GM18520 (cell line): ENCODE results near the gene GNAT3.

ENCODE experiments used
- ATAC-seq: cut with Tn5 transposase; IDR thresholded peaks from one replicate; pipeline ENCODE4 v1.9.1; 2021; ENCODE audit not compliant: unreplicated experiment

GNAT3 gene

DNA sequence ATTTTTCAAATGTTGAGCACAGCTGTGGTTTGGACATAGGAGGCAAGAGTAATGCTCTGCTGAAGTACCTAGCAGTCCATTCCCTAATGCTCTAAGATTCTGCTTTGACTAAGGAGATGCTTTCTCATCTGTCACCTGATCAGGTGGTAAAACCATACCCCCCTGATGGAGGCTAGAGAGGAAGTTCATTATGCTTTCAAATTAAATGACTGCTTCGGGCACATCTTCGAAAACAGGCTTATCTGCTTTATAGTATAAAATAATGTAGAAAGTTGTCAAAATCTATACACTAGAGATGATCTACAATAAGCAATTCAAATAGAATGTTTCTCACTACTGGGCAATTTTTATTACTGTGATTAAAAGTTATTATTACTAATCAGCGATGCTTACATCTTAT, at the start of gene GNAT3:
TSS of gene GNAT3 (minus strand) at position 101 of the 400 bp plus-strand sequence. CDS start 138 bp downstream, outside the sequence.
- ATAC-seq = no peak

GRCh38 chr7:80558116-80558515, 46.3 kb upstream of the GNAT3 start:
- no peak for ATAC-seq

DNA sequence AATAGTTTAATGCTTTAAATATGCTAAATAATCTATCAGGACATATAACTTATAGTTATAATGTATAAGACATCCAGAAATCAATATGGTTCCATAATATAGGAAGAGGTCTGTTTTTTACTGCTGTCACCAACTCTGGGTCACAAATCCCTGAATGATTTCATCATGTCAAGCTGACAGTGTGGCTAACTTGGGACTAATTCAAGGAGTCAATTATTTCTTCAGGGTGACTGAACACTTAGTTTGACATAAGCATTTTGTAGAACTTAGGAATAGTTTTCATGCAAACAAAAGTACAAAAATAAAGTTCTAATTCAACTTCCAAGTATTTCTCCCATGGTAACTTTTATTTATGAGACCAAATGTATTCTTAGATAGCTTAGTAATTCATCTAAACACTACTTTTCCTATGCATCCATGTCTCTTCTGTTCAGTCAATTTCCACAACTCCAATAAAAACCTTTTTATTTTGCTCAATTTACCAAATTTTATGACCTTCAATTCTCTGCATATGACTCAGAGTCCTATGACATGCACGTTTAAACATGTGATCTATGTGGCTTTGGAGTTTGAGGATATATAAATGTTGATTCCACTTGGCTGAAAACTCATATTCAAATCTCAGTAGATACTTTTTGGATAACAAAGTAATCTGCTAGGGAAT, 40.3 kb upstream of the GNAT3 start:
- ATAC-seq = no peak

GRCh38 chr7:80550005-80550404, 38.1 kb upstream of the GNAT3 start:
- ATAC-seq = no peak

DNA sequence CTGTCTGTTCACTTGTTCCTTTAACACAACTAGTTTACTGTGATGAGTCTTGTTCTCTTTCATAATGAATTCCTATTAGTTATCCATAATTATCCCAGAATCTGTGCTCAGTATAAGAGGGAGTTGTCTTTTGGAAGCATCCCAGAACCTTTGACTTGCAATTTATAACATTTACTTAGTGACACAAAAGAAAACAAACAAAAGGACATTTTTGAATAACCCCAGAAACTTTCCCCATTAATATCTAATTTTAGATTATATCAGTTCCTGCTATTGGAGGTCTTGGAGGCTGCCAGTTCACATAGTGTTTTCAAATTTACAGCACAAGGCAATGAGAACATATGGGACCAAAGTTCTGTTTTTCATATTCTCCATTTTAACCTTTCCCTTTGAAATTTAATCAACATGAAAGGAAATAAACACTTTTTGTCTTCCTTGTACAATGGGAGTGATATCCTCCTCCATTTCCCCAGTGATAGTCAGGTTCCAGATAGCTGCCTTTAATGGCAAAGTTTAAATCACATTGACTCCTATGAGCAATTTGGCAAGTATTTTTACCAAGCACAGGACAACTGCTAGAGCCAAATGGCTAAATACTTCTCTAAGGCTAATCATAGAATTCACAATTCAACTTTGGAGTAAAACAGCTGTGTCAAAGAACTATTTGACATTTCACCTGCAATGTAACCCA, 37.1 kb upstream of the GNAT3 start:
- no peak for ATAC-seq

GRCh38 chr7:80542398-80542797, 30.5 kb upstream of the GNAT3 start:
- ATAC-seq = no peak

- no peak for ATAC-seq
These were observed 29.0 kb upstream of the GNAT3 start for GRCh38 chr7:80540836-80541235.

- no peak for ATAC-seq
These were observed 25.2 kb upstream of the GNAT3 start for GRCh38 chr7:80537091-80537490.

GRCh38 chr7:80536426-80536825, 24.6 kb upstream of the GNAT3 start:
- ATAC-seq = no peak

DNA sequence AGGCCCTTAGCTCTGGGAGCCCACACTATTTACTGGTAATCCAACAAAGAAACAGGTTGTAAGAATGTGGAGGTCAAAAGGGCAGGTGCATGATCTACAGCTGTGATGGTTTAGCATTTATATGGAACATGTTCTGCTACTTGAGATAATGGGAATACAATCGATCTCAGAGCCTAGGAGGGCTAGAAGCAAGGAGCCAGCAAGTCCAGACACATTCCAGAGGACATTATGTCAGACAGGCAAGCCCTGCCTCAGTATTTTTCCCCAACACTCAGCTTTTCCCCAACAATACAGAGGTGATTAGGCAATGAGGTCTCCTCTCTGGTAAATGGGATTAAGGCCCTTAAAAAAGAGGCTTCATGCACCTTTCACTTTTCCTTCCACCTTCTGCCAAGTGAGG, 21.4 kb upstream of the GNAT3 start:
- no peak for ATAC-seq

- no peak for ATAC-seq
These were observed 20.3 kb upstream of the GNAT3 start for GRCh38 chr7:80532153-80532552.

GRCh38 chr7:80530136-80530535, 18.3 kb upstream of the GNAT3 start:
- no peak for ATAC-seq

DNA sequence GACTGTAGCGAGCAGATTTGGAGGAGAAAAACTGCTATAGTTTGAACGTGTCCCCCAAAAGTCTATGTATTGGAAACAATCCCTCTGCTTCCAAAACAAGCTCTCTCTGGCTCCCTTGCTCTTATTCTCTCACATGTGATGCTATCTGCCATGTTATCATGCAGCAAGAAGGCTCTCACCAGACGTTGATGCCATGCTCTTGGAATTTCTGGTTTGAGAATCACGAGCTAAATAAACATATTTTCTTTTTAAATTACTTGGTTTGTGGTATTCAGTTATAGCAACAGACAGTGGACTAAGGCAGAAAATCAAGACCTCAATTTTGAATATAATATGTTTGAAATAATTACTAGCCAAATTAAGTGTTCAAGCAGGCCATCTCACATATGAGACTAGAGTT, 17.5 kb upstream of the GNAT3 start:
- no peak for ATAC-seq

- ATAC-seq = no peak
These were observed 16.8 kb upstream of the GNAT3 start for GRCh38 chr7:80528689-80529088.

GRCh38 chr7:80526472-80526871, 14.6 kb upstream of the GNAT3 start:
- no peak for ATAC-seq

GRCh38 chr7:80524693-80525092, 12.8 kb upstream of the GNAT3 start:
- no peak for ATAC-seq

- no peak for ATAC-seq
These were observed 9.9 kb upstream of the GNAT3 start for GRCh38 chr7:80521809-80522208.

DNA sequence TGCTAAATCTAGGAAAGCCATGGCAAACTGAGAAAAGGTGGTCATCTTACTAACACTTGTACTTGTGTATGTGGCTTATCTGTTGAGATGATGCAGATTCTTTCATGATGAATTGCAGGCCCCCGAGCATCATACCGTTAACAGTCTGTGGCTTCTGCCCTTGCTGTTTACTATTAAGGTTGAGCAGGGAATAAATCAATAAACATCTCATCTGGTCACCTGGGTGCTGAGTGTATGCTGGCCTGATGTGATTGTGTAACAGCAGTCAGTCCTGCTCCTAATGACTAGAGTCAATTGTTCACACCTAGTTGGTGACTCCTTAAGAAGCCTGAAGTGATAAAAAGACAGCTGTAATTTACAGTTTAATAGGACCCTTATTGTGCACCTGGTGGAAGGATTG, 8.3 kb upstream of the GNAT3 start:
- ATAC-seq = no peak

- ATAC-seq = no peak
These were observed 5.5 kb upstream of the GNAT3 start for GRCh38 chr7:80517282-80517747.

DNA sequence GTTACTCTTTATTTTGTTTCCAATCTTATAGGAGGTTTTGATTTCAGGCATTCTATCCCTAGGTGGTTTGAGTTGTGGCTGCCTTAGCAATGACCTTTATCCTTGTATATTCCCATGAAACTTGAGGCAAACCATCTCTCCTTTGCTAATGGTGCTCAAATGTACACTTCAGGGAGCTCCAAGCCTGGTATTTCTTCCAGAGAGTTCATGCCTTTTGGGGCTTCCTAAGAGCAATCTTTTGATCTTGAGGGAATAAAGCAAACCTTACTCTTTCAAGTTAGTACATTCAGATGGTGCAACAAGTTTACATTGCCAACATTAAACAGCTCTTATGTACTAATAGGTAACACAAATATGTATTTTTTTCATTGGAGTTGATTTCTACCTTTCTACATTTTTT, 3.4 kb upstream of the GNAT3 start:
- ATAC-seq = no peak

GRCh38 chr7:80510021-80510420, 1.8 kb downstream of the GNAT3 start:
- ATAC-seq = no peak

DNA sequence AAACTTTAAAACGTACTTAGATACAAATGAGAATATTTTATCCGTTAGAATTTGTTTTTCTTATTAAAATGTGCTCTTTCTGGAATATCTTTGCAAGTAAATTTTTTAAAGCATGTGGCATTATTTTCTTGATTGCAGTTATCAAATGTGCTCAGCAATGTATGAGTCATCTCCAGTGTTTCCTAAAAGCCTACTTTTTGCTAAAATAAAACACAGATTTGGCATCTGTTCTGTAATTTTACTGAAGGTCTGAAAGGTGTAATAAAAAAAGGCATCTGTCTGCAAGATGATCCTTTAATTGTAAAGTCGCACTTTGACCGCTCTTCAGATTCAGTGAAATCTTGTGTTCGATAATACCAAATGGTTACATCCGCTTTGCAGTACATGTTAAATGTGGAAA, 3.4 kb downstream of the GNAT3 start:
- ATAC-seq = no peak
